ENCODE results near the gene PAN3. TPM values are rescaled to one million over a fixed set of nuclear protein-coding genes. Genes with fewer than 3 reads are reported as not detected.

PAN3 gene
- total RNA-seq, 1 donor from 2014 or later: 36.1 TPM

- Histone ChIP-seq H3K27ac (no peak overlapping the region), H3K36me3 (peaks cover 0 to 52% of the 10 kb centered on the region in 2 donors), H3K9me3 (no peaks in the 10 kb centered on the region), H3K4me1 (no peaks in the 10 kb centered on the region), H3K4me3 (no peak overlapping the region), H3K27me3 (no peaks in the 10 kb centered on the region)
- DNase-seq (ENCODE audit: extremely low spot score in 2 of 2): no peak
- no peak for TF ChIP-seq CTCF (IDR thresholded peaks at IDR 0.05)
- intact Hi-C loops (cut with DNase I): no loop called here
These were observed 135.6 kb downstream of the PAN3 start for GRCh38 chr13:28273919-28274318.

- H3K9me3 ChIP-seq: no peaks in the 10 kb centered on the region
- no peak for DNase-seq (ENCODE audit: extremely low spot score in 2 of 2)
- no peaks in the 10 kb centered on the region for H3K4me1 ChIP-seq
- H3K36me3 ChIP-seq: peaks cover 0 to 33% of the 10 kb centered on the region in 2 donors
- H3K27me3 ChIP-seq: no peaks in the 10 kb centered on the region
- H3K4me3 ChIP-seq: no peak overlapping the region
- no peak for TF ChIP-seq CTCF (IDR thresholded peaks at IDR 0.05)
- TF ChIP-seq POLR2A (IDR thresholded peaks at IDR 0.05): no peak
- no peak for TF ChIP-seq POLR2AphosphoS5 (IDR thresholded peaks at IDR 0.05; ENCODE audit: insufficient read depth in 1 of 2, low read depth in 1 of 2)
- intact Hi-C loops (cut with DNase I): no loop called here
- H3K27ac ChIP-seq: no peak overlapping the region
These were observed 144.1 kb downstream of the PAN3 start for GRCh38 chr13:28282451-28282850.

- H3K4me1 ChIP-seq: no peaks in the 10 kb centered on the region
- H3K36me3 ChIP-seq: peaks cover 0 to 31% of the 10 kb centered on the region in 2 donors
- H3K9me3 ChIP-seq: no peaks in the 10 kb centered on the region
- TF ChIP-seq POLR2A (IDR thresholded peaks at IDR 0.05) (no peak), CTCF (IDR thresholded peaks at IDR 0.05) (no peak), POLR2AphosphoS5 (IDR thresholded peaks at IDR 0.05; ENCODE audit: insufficient read depth in 1 of 2, low read depth in 1 of 2) (no peak)
- H3K27me3 ChIP-seq: no peaks in the 10 kb centered on the region
- H3K4me3 ChIP-seq: no peak overlapping the region
- intact Hi-C loops (cut with DNase I): no loop called here
- DNase-seq (ENCODE audit: extremely low spot score in 2 of 2): no peak
- H3K27ac ChIP-seq: no peak overlapping the region
These were observed 145.3 kb downstream of the PAN3 start for GRCh38 chr13:28283600-28283999.

GRCh38 chr13:28286263-28286662, 147.9 kb downstream of the PAN3 start:
- TF ChIP-seq POLR2A (IDR thresholded peaks at IDR 0.05) (no peak), POLR2AphosphoS5 (IDR thresholded peaks at IDR 0.05; ENCODE audit: insufficient read depth in 1 of 2, low read depth in 1 of 2) (no peak), CTCF (IDR thresholded peaks at IDR 0.05) (no peak)
- Histone ChIP-seq H3K36me3 (peaks cover 0 to 42% of the 10 kb centered on the region in 2 donors), H3K27me3 (no peaks in the 10 kb centered on the region), H3K27ac (no peak overlapping the region), H3K4me1 (no peaks in the 10 kb centered on the region), H3K9me3 (no peaks in the 10 kb centered on the region), H3K4me3 (no peak overlapping the region)
- intact Hi-C loops (cut with DNase I): no loop called here
- DNase-seq (ENCODE audit: extremely low spot score in 2 of 2): no peak

GRCh38 chr13:28297341-28297740, 159.0 kb downstream of the PAN3 start:
- intact Hi-C loops (cut with DNase I): no loop called here
- TF ChIP-seq POLR2A (IDR thresholded peaks at IDR 0.05) (no peak), CTCF (IDR thresholded peaks at IDR 0.05) (no peak), POLR2AphosphoS5 (IDR thresholded peaks at IDR 0.05; ENCODE audit: insufficient read depth in 1 of 2, low read depth in 1 of 2) (no peak)
- no peaks in the 10 kb centered on the region for H3K9me3 ChIP-seq

More at GRCh38 chr13:28297341-28297740, 159.0 kb downstream of the PAN3 start:
- H3K36me3 ChIP-seq: peaks cover 0 to 22% of the 10 kb centered on the region in 2 donors
- no peaks in the 10 kb centered on the region for H3K4me1 ChIP-seq
- no peak for DNase-seq (ENCODE audit: extremely low spot score in 2 of 2)
- H3K27ac ChIP-seq: no peak overlapping the region
- no peaks in the 10 kb centered on the region for H3K27me3 ChIP-seq
- no peak overlapping the region for H3K4me3 ChIP-seq
